WTC11 (cell line): ENCODE results near the gene UNG. TPM values are rescaled to one million over a fixed set of nuclear protein-coding genes. Genes with fewer than 3 reads are reported as not detected.

ENCODE experiments used
- ATAC-seq: fragments of 200-7000 bp; cut with Tn5 transposase; 2 replicates; pipeline ENCODE4 v1.10.0; 2021; ENCODE audit warnings: mild to moderate bottlenecking, moderate library complexity
- CTCF ChIA-PET: fragments of 300-600 bp; sonication (Branson Sonifier 250); formaldehyde crosslinking; loops from one replicate; lab custom pipeline; 2021; ENCODE audit warnings: antibody characterized with exemption; lab: Charles Lee
- POLR2A ChIA-PET: fragments of 350-600 bp; sonication (Branson Sonifier 250); formaldehyde crosslinking; loops from one replicate; lab custom pipeline; 2021; ENCODE audit warnings: antibody characterized with exemption; lab: Charles Lee
- DNase-seq: peaks from one replicate; pipeline ENCODE4 v3.0.0; 2021; ENCODE audit warnings: low spot score
- H3K27ac Mint-ChIP-seq: 2 replicates; pipeline ENCODE4 v1.8.0; 2021; ENCODE audit warnings: mixed read lengths
- H3K27me3 Mint-ChIP-seq: 2 replicates; pipeline ENCODE4 v1.8.0; 2021; ENCODE audit warnings: low read depth, mild to moderate bottlenecking, moderate library complexity, mixed read lengths
- H3K36me3 Mint-ChIP-seq: 2 replicates; pipeline ENCODE4 v1.8.0; 2021; ENCODE audit warnings: mixed read lengths
- H3K4me1 Mint-ChIP-seq: 2 replicates; pipeline ENCODE4 v1.8.0; 2022; ENCODE audit warnings: mixed read lengths
- H3K4me3 Mint-ChIP-seq: 2 replicates; pipeline ENCODE4 v1.8.0; 2021; ENCODE audit warnings: mild to moderate bottlenecking, moderate library complexity, mixed read lengths
- H3K9me3 Mint-ChIP-seq: 2 replicates; pipeline ENCODE4 v1.8.0; 2021; ENCODE audit warnings: mixed read lengths
- CBFB ChIP-seq: sonication (generic); formaldehyde crosslinking; IDR thresholded peaks from 2 replicates; pipeline ENCODE4 v1.8.1; 2022; ENCODE audit warnings: mild to moderate bottlenecking, low read depth, missing genetic modification reagents
- EMX1 ChIP-seq: fragments of 250-450 bp; sonication (Bioruptor Pico); IDR thresholded peaks from 2 replicates; pipeline ENCODE4 v1.8.0; 2021; ENCODE audit warnings: mild to moderate bottlenecking
- FOXP1 ChIP-seq: sonication (generic); formaldehyde crosslinking; IDR thresholded peaks from 2 replicates; pipeline ENCODE4 v1.8.0; 2022; ENCODE audit warnings: missing genetic modification reagents, mild to moderate bottlenecking, moderate library complexity, borderline replicate concordance
- HMGXB4 ChIP-seq: sonication (generic); formaldehyde crosslinking; IDR thresholded peaks from 2 replicates; pipeline ENCODE4 v1.8.1; 2023; ENCODE audit warnings: mild to moderate bottlenecking, moderate library complexity, missing genetic modification reagents
- JUN ChIP-seq: sonication (generic); formaldehyde crosslinking; IDR thresholded peaks from 2 replicates; pipeline ENCODE4 v1.8.0; 2023; ENCODE audit warnings: mild to moderate bottlenecking, missing genetic modification reagents
- KAT7 ChIP-seq: sonication (generic); formaldehyde crosslinking; IDR thresholded peaks from 2 replicates; pipeline ENCODE4 v1.8.1; 2023; ENCODE audit warnings: missing genetic modification reagents, mild to moderate bottlenecking, borderline replicate concordance
- NFE2L1 ChIP-seq: sonication (generic); formaldehyde crosslinking; IDR thresholded peaks from 2 replicates; pipeline ENCODE4 v1.8.1; 2023; ENCODE audit warnings: missing genetic modification reagents
- OVOL2 ChIP-seq: fragments of 250-450 bp; sonication (Bioruptor Pico); IDR thresholded peaks from 2 replicates; pipeline ENCODE4 v1.9.0; 2021; ENCODE audit warnings: mild to moderate bottlenecking, borderline replicate concordance
- RORB ChIP-seq: fragments of 250-450 bp; sonication (Bioruptor Pico); IDR thresholded peaks from 2 replicates; pipeline ENCODE4 v1.9.0; 2021; ENCODE audit warnings: mild to moderate bottlenecking
- SP1 ChIP-seq: sonication (generic); formaldehyde crosslinking; conservative IDR thresholded peaks from 2 replicates; pipeline ENCODE4 v1.8.1; 2022; ENCODE audit warnings: missing genetic modification reagents
- USF1 ChIP-seq: sonication (generic); formaldehyde crosslinking; IDR thresholded peaks from 2 replicates; pipeline ENCODE4 v1.8.0; 2022; ENCODE audit warnings: mild to moderate bottlenecking, missing genetic modification reagents
- ZBTB21 ChIP-seq: sonication (generic); formaldehyde crosslinking; IDR thresholded peaks from 2 replicates; pipeline ENCODE4 v1.8.1; 2023; ENCODE audit warnings: mild to moderate bottlenecking, missing genetic modification reagents, borderline replicate concordance
- ZNF121 ChIP-seq: sonication (generic); formaldehyde crosslinking; IDR thresholded peaks from 2 replicates; pipeline ENCODE4 v1.8.0; 2023; ENCODE audit warnings: missing genetic modification reagents
- ZNF512 ChIP-seq: sonication (generic); formaldehyde crosslinking; IDR thresholded peaks from 2 replicates; pipeline ENCODE4 v1.8.1; 2022; ENCODE audit warnings: missing genetic modification reagents, borderline replicate concordance
- ZNF671 ChIP-seq: fragments of 250-450 bp; sonication (Bioruptor Pico); IDR thresholded peaks from 2 replicates; pipeline ENCODE4 v1.8.0; 2021; ENCODE audit warnings: mild to moderate bottlenecking
- total RNA-seq: library from RNA; stranded (reverse); gene quantifications from 3 replicates; pipeline ENCODE4 v1.2.3, GENCODE V29; 2021
- TF ChIP-seq, protein P1 (sequence below): fragments of 250-450 bp; sonication (Bioruptor Pico); IDR thresholded peaks from 2 replicates; pipeline ENCODE4 v1.9.0; 2021; ENCODE audit warnings: moderate library complexity, mild to moderate bottlenecking, inconsistent platforms, borderline replicate concordance
- TF ChIP-seq, protein P2 (sequence below): fragments of 250-450 bp; sonication (Bioruptor Pico); conservative IDR thresholded peaks from 2 replicates; pipeline ENCODE4 v1.9.0; 2021; ENCODE audit warnings: mild to moderate bottlenecking
- TF ChIP-seq, protein P3 (sequence below): sonication (generic); formaldehyde crosslinking; IDR thresholded peaks from 2 replicates; pipeline ENCODE4 v1.8.0; 2022; ENCODE audit warnings: mild to moderate bottlenecking, missing genetic modification reagents
- TF ChIP-seq, protein P4 (sequence below): sonication (generic); formaldehyde crosslinking; IDR thresholded peaks from 2 replicates; pipeline ENCODE4 v1.8.0; 2022; ENCODE audit warnings: mild to moderate bottlenecking, missing genetic modification reagents
- TF ChIP-seq, protein P5 (sequence below): sonication (generic); formaldehyde crosslinking; IDR thresholded peaks from 2 replicates; pipeline ENCODE4 v1.8.1; 2023; ENCODE audit warnings: mild to moderate bottlenecking, missing genetic modification reagents, moderate library complexity

UNG gene
- total RNA-seq, 1 experiment from 2014 or later: 127 TPM

- Mint-ChIP-seq H3K27me3 (no peaks in the 10 kb centered on the region), H3K4me3 (no peak overlapping the region), H3K9me3 (no peaks in the 10 kb centered on the region), H3K4me1 (no peaks in the 10 kb centered on the region), H3K27ac (no peak overlapping the region), H3K36me3 (peaks cover 15% of the 10 kb centered on the region; the same call in 1 of the 2 replicates)
- DNase-seq (no peak), ATAC-seq (no peak)
- TF ChIP-seq EMX1 (CRISPR knock-in tag): no peak
- TF ChIP-seq ZBTB21 (CRISPR knock-in tag): no peak
- no peak for TF ChIP-seq USF1 (CRISPR knock-in tag)
- no peak for TF ChIP-seq KAT7 (CRISPR knock-in tag)
- TF ChIP-seq, protein P1, sequence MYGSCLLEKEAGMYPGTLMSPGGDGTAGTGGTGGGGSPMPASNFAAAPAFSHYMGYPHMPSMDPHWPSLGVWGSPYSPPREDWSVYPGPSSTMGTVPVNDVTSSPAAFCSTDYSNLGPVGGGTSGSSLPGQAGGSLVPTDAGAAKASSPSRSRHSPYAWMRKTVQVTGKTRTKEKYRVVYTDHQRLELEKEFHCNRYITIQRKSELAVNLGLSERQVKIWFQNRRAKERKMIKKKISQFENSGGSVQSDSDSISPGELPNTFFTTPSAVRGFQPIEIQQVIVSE (CRISPR knock-in tag): no peak
- TF ChIP-seq NFE2L1 (CRISPR knock-in tag): no peak
- TF ChIP-seq HMGXB4 (CRISPR knock-in tag): no peak
- no peak for TF ChIP-seq ZNF671
- TF ChIP-seq, protein P2, sequence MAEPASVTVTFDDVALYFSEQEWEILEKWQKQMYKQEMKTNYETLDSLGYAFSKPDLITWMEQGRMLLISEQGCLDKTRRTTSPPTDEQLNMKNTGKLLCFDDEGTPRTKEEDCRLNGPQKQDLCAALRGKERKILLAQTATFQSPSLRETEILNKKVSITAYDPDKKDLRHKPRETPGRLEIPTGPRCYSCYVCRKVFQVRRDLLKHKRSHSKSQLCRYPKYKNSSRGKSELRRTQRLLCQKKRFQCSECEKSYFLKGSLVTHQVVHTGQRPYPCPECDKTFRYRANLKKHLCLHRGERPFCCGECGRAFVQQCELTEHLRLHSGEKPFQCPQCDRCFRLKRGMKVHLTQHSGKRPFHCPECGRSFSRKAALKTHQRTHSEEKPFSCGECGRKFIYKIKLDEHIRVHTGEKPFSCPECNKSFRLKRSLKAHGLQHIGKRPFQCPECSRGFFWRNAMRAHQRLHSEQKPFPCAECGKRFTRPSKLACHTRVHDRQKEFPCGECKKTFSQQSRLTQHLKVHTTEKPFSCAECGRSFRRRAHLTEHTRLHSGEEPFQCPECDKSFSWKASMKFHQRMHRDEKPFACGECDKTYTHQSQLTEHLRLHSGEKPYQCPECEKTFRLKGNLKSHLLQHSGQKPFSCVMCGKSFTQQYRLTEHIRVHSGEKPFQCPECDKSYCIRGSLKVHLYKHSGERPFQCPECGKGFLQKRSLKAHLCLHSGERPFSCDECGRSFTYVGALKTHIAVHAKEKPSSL (CRISPR knock-in tag): no peak
- TF ChIP-seq, protein P3, sequence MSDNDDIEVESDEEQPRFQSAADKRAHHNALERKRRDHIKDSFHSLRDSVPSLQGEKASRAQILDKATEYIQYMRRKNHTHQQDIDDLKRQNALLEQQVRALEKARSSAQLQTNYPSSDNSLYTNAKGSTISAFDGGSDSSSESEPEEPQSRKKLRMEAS (CRISPR knock-in tag): no peak
- no peak for TF ChIP-seq ZNF512 (CRISPR knock-in tag)
- TF ChIP-seq JUN: no peak
- no peak for TF ChIP-seq FOXP1 (CRISPR knock-in tag)
- no peak for TF ChIP-seq OVOL2 (CRISPR knock-in tag)
- no peak for TF ChIP-seq ZNF121 (CRISPR knock-in tag)
- TF ChIP-seq, protein P4, sequence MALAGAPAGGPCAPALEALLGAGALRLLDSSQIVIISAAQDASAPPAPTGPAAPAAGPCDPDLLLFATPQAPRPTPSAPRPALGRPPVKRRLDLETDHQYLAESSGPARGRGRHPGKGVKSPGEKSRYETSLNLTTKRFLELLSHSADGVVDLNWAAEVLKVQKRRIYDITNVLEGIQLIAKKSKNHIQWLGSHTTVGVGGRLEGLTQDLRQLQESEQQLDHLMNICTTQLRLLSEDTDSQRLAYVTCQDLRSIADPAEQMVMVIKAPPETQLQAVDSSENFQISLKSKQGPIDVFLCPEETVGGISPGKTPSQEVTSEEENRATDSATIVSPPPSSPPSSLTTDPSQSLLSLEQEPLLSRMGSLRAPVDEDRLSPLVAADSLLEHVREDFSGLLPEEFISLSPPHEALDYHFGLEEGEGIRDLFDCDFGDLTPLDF (CRISPR knock-in tag): no peak
- ChIA-PET POLR2A (no interaction called here), CTCF (no interaction called here)
Measured at GRCh38 chr12:109085590-109085989, 11.8 kb upstream of the UNG start.

DNA sequence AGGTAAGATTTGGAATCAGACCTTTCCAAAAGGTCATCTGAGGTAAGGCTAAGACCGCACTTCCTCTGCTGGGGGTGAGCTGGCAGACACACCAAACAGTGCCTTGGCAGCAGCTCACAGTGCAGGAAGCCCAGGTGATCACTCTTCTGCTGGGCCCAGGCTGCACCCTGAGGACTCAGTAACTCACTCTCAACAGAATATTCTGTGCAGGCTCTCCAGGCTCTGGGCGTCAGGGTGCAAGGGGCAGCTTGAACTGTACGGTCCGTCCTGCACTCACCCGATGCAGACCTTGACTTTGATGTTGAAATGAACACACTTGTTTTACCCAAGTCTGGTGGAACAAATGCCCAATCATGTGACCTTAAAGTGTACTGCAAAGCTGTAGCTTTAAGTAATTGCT lies 10.1 kb upstream of the UNG start:
- Mint-ChIP-seq H3K4me3 (no peak overlapping the region), H3K27ac (no peak overlapping the region), H3K36me3 (peaks cover 19% of the 10 kb centered on the region; the same call in 1 of the 2 replicates), H3K9me3 (no peaks in the 10 kb centered on the region), H3K27me3 (peaks cover 4% of the 10 kb centered on the region), H3K4me1 (peaks cover 4% of the 10 kb centered on the region)
- no peak for DNase-seq
- no peak for ATAC-seq
- ChIA-PET CTCF (interaction anchor here (1.8 kb wide), 1 partner anchor 24 kb away, joined by 7 read pairs; no protein-coding TSS in a partner anchor), POLR2A (no interaction called here)
- no peak for TF ChIP-seq USF1 (CRISPR knock-in tag)
- no peak for TF ChIP-seq ZBTB21 (CRISPR knock-in tag)
- TF ChIP-seq RORB (CRISPR knock-in tag): no peak
- no peak for TF ChIP-seq CBFB (CRISPR knock-in tag)
- TF ChIP-seq, protein P5, sequence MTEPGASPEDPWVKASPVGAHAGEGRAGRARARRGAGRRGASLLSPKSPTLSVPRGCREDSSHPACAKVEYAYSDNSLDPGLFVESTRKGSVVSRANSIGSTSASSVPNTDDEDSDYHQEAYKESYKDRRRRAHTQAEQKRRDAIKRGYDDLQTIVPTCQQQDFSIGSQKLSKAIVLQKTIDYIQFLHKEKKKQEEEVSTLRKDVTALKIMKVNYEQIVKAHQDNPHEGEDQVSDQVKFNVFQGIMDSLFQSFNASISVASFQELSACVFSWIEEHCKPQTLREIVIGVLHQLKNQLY: no peak
- TF ChIP-seq HMGXB4 (CRISPR knock-in tag): no peak
- no peak for TF ChIP-seq SP1
